ENCODE results near the gene INKA1. TPM values are rescaled to one million over a fixed set of nuclear protein-coding genes. Genes with fewer than 3 reads are reported as not detected.

INKA1 gene
- total RNA-seq, 1 donor from 2014 or later, result 10.0 TPM

GRCh38 chr3:49839193-49839809, 36.2 kb downstream of the INKA1 start:
- Mint-ChIP-seq H3K4me1 (peaks cover 5% of the 10 kb centered on the region), H3K36me3 (ENCODE audit: low read depth) (no peaks in the 10 kb centered on the region), H3K4me3 (no peak overlapping the region), H3K27ac (peak overlapping the region; percentile 24), H3K9me3 (no peaks in the 10 kb centered on the region), H3K27me3 (no peaks in the 10 kb centered on the region)
- ChIA-PET POLR2A (interaction anchor here (0.6 to 5.9 kb wide), 11 partner anchors 25 to 810 kb away, joined by 3 to 106 read pairs (median 4); partner anchors contain the start of genes GMPPB, INKA1, IP6K1 and UBA7), CTCF (interaction anchor here (0.6 to 7.6 kb wide), 26 partner anchors 10 to 1554 kb away, joined by 3 to 238 read pairs (median 5); partner anchors contain the start of genes AMIGO3, CDHR4, INKA1 and IP6K1)
- DNase-seq (peak; percentile 65), ATAC-seq (ENCODE audit: low read depth) (peak; percentile 97)
- intact Hi-C loops (cut with micrococcal nuclease), result loop anchor here (1.0 to 10.0 kb wide), 4 partner anchors 37 to 120 kb away; partner anchors contain the start of genes AMIGO3 and IP6K1
- peak; percentile 17 for TF ChIP-seq CTCF (IDR thresholded peaks at IDR 0.05)

- Mint-ChIP-seq H3K27me3 (no peaks in the 10 kb centered on the region), H3K9me3 (no peaks in the 10 kb centered on the region), H3K4me1 (peaks cover 5% of the 10 kb centered on the region), H3K27ac (no peak overlapping the region), H3K36me3 (ENCODE audit: low read depth) (no peaks in the 10 kb centered on the region), H3K4me3 (no peak overlapping the region)
- ChIA-PET POLR2A (interaction anchor here (1.2 to 5.9 kb wide), 2 partner anchors 27 to 35 kb away, joined by 4 to 106 read pairs; partner anchors contain the start of genes INKA1 and UBA7), CTCF (interaction anchor here (0.9 to 7.6 kb wide), 3 partner anchors 37 to 301 kb away, joined by 4 to 238 read pairs (median 27); partner anchors contain the start of genes CDHR4 and INKA1)
- no peak for DNase-seq
- intact Hi-C loops (cut with micrococcal nuclease), result no loop called here
- ATAC-seq (ENCODE audit: low read depth), result no peak
- TF ChIP-seq CTCF (IDR thresholded peaks at IDR 0.05), result no peak
Measured at GRCh38 chr3:49840388-49840787, 37.3 kb downstream of the INKA1 start.

GRCh38 chr3:49841126-49841696, 38.1 kb downstream of the INKA1 start:
- ChIA-PET CTCF (interaction anchor here (1.0 to 7.6 kb wide), 5 partner anchors 10 to 301 kb away, joined by 3 to 238 read pairs (median 4); partner anchors contain the start of genes CDHR4, INKA1 and UBA7), POLR2A (interaction anchor here (1.2 to 5.9 kb wide), 2 partner anchors 28 to 36 kb away, joined by 4 to 106 read pairs; partner anchors contain the start of genes INKA1 and UBA7)
- intact Hi-C loops (cut with micrococcal nuclease), result no loop called here
- Mint-ChIP-seq H3K27ac (no peak overlapping the region), H3K4me3 (no peak overlapping the region), H3K27me3 (no peaks in the 10 kb centered on the region), H3K36me3 (ENCODE audit: low read depth) (peaks cover 4% of the 10 kb centered on the region), H3K9me3 (no peaks in the 10 kb centered on the region), H3K4me1 (peaks cover 5% of the 10 kb centered on the region)
- DNase-seq (no peak), ATAC-seq (ENCODE audit: low read depth) (no peak)
- no peak for TF ChIP-seq CTCF (IDR thresholded peaks at IDR 0.05)

- Mint-ChIP-seq H3K27me3 (no peaks in the 10 kb centered on the region), H3K9me3 (no peaks in the 10 kb centered on the region), H3K36me3 (ENCODE audit: low read depth) (peaks cover 4% of the 10 kb centered on the region), H3K4me3 (no peak overlapping the region), H3K4me1 (peaks cover 5% of the 10 kb centered on the region), H3K27ac (no peak overlapping the region)
- intact Hi-C loops (cut with micrococcal nuclease), result no loop called here
- ChIA-PET POLR2A (interaction anchor here (5.9 kb wide), 1 partner anchor 37 kb away, joined by 106 read pairs; the partner anchor contains the start of gene INKA1), CTCF (interaction anchor here (1.0 to 7.6 kb wide), 4 partner anchors 9 to 64 kb away, joined by 3 to 238 read pairs (median 4); partner anchors contain the start of genes CDHR4, INKA1 and UBA7)
- ATAC-seq (ENCODE audit: low read depth), result no peak
- no peak for TF ChIP-seq CTCF (IDR thresholded peaks at IDR 0.05)
- no peak for DNase-seq
Measured at GRCh38 chr3:49841806-49842205, 38.7 kb downstream of the INKA1 start.
